Measurements from ENCODE around the gene RHOC. TPM values are rescaled to one million over a fixed set of nuclear protein-coding genes. Genes with fewer than 3 reads are reported as not detected.
"Not testable (repeated sequence)": the region's sequence is repeated elsewhere in the genome, so short reads cannot be mapped to it uniquely, and the experiment has no call there.

Gene RHOC
- total RNA-seq, 1 donor from 2014 or later, result 11.5 TPM

- intact Hi-C loops (cut with micrococcal nuclease), result no loop called here
- CTCF ChIA-PET, result no interaction called here
- peaks cover 29% of the 10 kb centered on the region for H3K27me3 Mint-ChIP-seq
- H3K36me3 Mint-ChIP-seq (ENCODE audit: low read depth), result no peaks in the 10 kb centered on the region
- no peak for ATAC-seq (ENCODE audit: low read depth)
- no peak overlapping the region for H3K4me3 Mint-ChIP-seq
- no peak overlapping the region for H3K27ac Mint-ChIP-seq
- H3K9me3 Mint-ChIP-seq, result no peaks in the 10 kb centered on the region
- POLR2A ChIA-PET, result interaction anchor here (0.6 kb wide), 1 partner anchor 1529 kb away, joined by 16 read pairs; no protein-coding TSS in a partner anchor
- TF ChIP-seq CTCF (IDR thresholded peaks at IDR 0.05), result no peak
- H3K4me1 Mint-ChIP-seq, result peaks cover 12% of the 10 kb centered on the region
- no peak for DNase-seq
Observed at GRCh38 chr1:112722601-112723510, 15.9 kb upstream of the RHOC start.

- DNase-seq, result no peak
Observed at GRCh38 chr1:112721966-112722524, 15.1 kb upstream of the RHOC start.

GRCh38 chr1:112721294-112721693, 14.4 kb upstream of the RHOC start:
- Mint-ChIP-seq H3K27me3 (peaks cover 29% of the 10 kb centered on the region), H3K4me1 (peaks cover 20% of the 10 kb centered on the region)
- H3K27ac Mint-ChIP-seq; POLR2A ChIA-PET; intact Hi-C loops (cut with micrococcal nuclease); ATAC-seq (ENCODE audit: low read depth); DNase-seq; H3K4me3 Mint-ChIP-seq; H3K36me3 Mint-ChIP-seq (ENCODE audit: low read depth); H3K9me3 Mint-ChIP-seq: not testable (repeated sequence)
- CTCF ChIA-PET, result interaction anchor here (1.0 kb wide), 1 partner anchor 83 kb away, joined by 3 read pairs; no protein-coding TSS in a partner anchor

More at GRCh38 chr1:112721966-112722524, 15.1 kb upstream of the RHOC start:
- Mint-ChIP-seq H3K9me3 (no peaks in the 10 kb centered on the region), H3K4me1 (peaks cover 17% of the 10 kb centered on the region), H3K36me3 (ENCODE audit: low read depth) (no peaks in the 10 kb centered on the region), H3K27ac (no peak overlapping the region), H3K4me3 (no peak overlapping the region), H3K27me3 (peaks cover 29% of the 10 kb centered on the region)
- intact Hi-C loops (cut with micrococcal nuclease), result no loop called here
- no peak for TF ChIP-seq CTCF (IDR thresholded peaks at IDR 0.05)
- ATAC-seq (ENCODE audit: low read depth), result no peak
- ChIA-PET CTCF (interaction anchor here (1.0 kb wide), 1 partner anchor 82 kb away, joined by 3 read pairs; no protein-coding TSS in a partner anchor), POLR2A (interaction anchor here (0.6 kb wide), 1 partner anchor 1530 kb away, joined by 16 read pairs; no protein-coding TSS in a partner anchor)

GRCh38 chr1:112720800-112721199, 13.9 kb upstream of the RHOC start:
- intact Hi-C loops (cut with micrococcal nuclease), result no loop called here
- peaks cover 25% of the 10 kb centered on the region for H3K4me1 Mint-ChIP-seq

GRCh38 chr1:112719706-112720105, 12.8 kb upstream of the RHOC start:
- Mint-ChIP-seq H3K9me3 (no peaks in the 10 kb centered on the region), H3K27ac (no peak overlapping the region), H3K4me3 (no peak overlapping the region), H3K36me3 (ENCODE audit: low read depth) (no peaks in the 10 kb centered on the region), H3K27me3 (peaks cover 29% of the 10 kb centered on the region), H3K4me1 (peaks cover 30% of the 10 kb centered on the region)
- DNase-seq, result no peak
- intact Hi-C loops (cut with micrococcal nuclease), result loop anchor here (5.0 to 10.0 kb wide), 4 partner anchors 673 to 1563 kb away; partner anchors contain the start of genes HIPK1, MAGI3 and RSBN1
- POLR2A ChIA-PET, result no interaction called here
- no peak for TF ChIP-seq CTCF (IDR thresholded peaks at IDR 0.05)
- CTCF ChIA-PET, result interaction anchor here (1.0 to 6.5 kb wide), 5 partner anchors 13 to 353 kb away, joined by 4 to 59 read pairs (median 9); partner anchors contain the start of genes LRIG2 and RHOC
- ATAC-seq (ENCODE audit: low read depth), result no peak

More at GRCh38 chr1:112720800-112721199, 13.9 kb upstream of the RHOC start:
- POLR2A ChIA-PET, result no interaction called here
- no peak for DNase-seq
- Mint-ChIP-seq H3K27me3 (peaks cover 29% of the 10 kb centered on the region), H3K4me3 (no peak overlapping the region), H3K36me3 (ENCODE audit: low read depth) (no peaks in the 10 kb centered on the region), H3K9me3 (no peaks in the 10 kb centered on the region), H3K27ac (no peak overlapping the region)
- CTCF ChIA-PET, result interaction anchor here (6.5 kb wide), 1 partner anchor 84 kb away, joined by 59 read pairs; no protein-coding TSS in a partner anchor
- ATAC-seq (ENCODE audit: low read depth), result no peak
- TF ChIP-seq CTCF (IDR thresholded peaks at IDR 0.05), result no peak
